K562 (cell line): ENCODE results near the gene FBN3. TPM values are rescaled to one million over a fixed set of nuclear protein-coding genes. Genes with fewer than 3 reads are reported as not detected.

Experiments used
- CC2D1A ChIP-seq: fragments of 450-650 bp; IDR thresholded peaks from 2 replicates; pipeline ENCODE4 v1.6.1; 2017; ENCODE audit warnings: mild to moderate bottlenecking
- COPS2 ChIP-seq: fragments of 450-650 bp; conservative IDR thresholded peaks from 2 replicates; pipeline ENCODE4 v1.6.1; 2016; ENCODE audit warnings: mild to moderate bottlenecking, moderate library complexity
- MEF2A ChIP-seq: IDR thresholded peaks from 2 replicates; pipeline ENCODE4 v1.6.1; 2011; ENCODE audit warnings: low read depth, mild to moderate bottlenecking, low read length, moderate library complexity; ENCODE audit not compliant: control insufficient read depth
- MXD1 ChIP-seq: fragments of 250-450 bp; sonication (Bioruptor Pico); IDR thresholded peaks from 2 replicates; pipeline ENCODE4 v1.8.0; 2021; ENCODE audit warnings: borderline replicate concordance, mild to moderate bottlenecking, moderate library complexity; ENCODE audit not compliant: poor library complexity, severe bottlenecking
- NBN ChIP-seq: fragments of 450-650 bp; IDR thresholded peaks from 2 replicates; pipeline ENCODE4 v1.6.1; 2016; ENCODE audit warnings: low read depth, mild to moderate bottlenecking
- POU5F1 ChIP-seq: fragments of 150-350 bp; IDR thresholded peaks from 2 replicates; pipeline ENCODE4 v1.6.1; 2014; ENCODE audit warnings: borderline replicate concordance, low read length, low read depth, mild to moderate bottlenecking; ENCODE audit not compliant: partially characterized antibody
- SIN3A ChIP-seq, 2 experiments: fragments of 150-350 bp in 1 of 2; IDR thresholded peaks; 2 replicates each; pipeline ENCODE4 v1.6.1; 2011 to 2016; ENCODE audit warnings: borderline replicate concordance in 2 of 2, low read depth in 2 of 2, low read length in 2 of 2, mild to moderate bottlenecking in 2 of 2, moderate library complexity in 2 of 2; ENCODE audit not compliant: control insufficient read depth in 1 of 2
- SMARCB1 ChIP-seq: IDR thresholded peaks from 2 replicates; pipeline ENCODE4 v1.6.1; 2011; ENCODE audit warnings: improper control_type of control experiment, low read depth; ENCODE audit not compliant: insufficient read length
- TCFL5 ChIP-seq: fragments of 250-450 bp; sonication (Bioruptor Pico); conservative IDR thresholded peaks from 2 replicates; pipeline ENCODE4 v1.6.1; 2021; ENCODE audit warnings: mild to moderate bottlenecking, moderate library complexity, matching md5 sums
- ZNF174 ChIP-seq: fragments of 250-450 bp; sonication (Bioruptor Pico); IDR thresholded peaks from 2 replicates; pipeline ENCODE4 v1.4.0; 2020; ENCODE audit warnings: mild to moderate bottlenecking
- polyA plus RNA-seq, 8 experiments: library from polyadenylated mRNA; depleted of rRNA in 4 of 8; stranded (reverse) in 5 of 8; unstranded in 3 of 8; fragments of >200 nt; fragmentation: Nextera tagmentation in 2 of 8; fragmentation: Illumina TruSeq in 1 of 8; extraction: Ambion mirVana in 2 of 8; extraction: Trizol in 1 of 8; gene quantifications; 2 replicates each; pipeline versions ENCODE4 v1.2.1 to v1.2.3, GENCODE V29; 2011 to 2014; ENCODE audit warnings: inconsistent platforms in 1 of 8, missing spikeins in 1 of 8
- total RNA-seq, 7 experiments: library from RNA; depleted of rRNA in 6 of 7; stranded (reverse); fragments of >200 nt in 6 of 7; fragmentation: Illumina TruSeq in 2 of 7; extraction: Trizol in 2 of 7; gene quantifications; 2 replicates each; pipeline versions ENCODE4 v1.2.1 to v1.2.3, GENCODE V29; 2011 to 2021; ENCODE audit warnings: low replicate concordance in 1 of 7
- TF ChIP-seq, protein P1 (sequence below), 2 experiments: fragments of 450-650 bp in 1 of 2; sonication (generic) in 1 of 2; formaldehyde crosslinking in 1 of 2; IDR thresholded peaks; 2 replicates each; pipeline versions ENCODE4 v1.7.1 to v1.9.0; 2016 to 2022; ENCODE audit warnings: inconsistent platforms in 1 of 2, mild to moderate bottlenecking in 1 of 2, missing genetic modification reagents in 1 of 2
- TF ChIP-seq, protein P2 (sequence below): fragments of 150-350 bp; IDR thresholded peaks from 2 replicates; pipeline ENCODE4 v1.6.1; 2014; ENCODE audit warnings: low read depth, mild to moderate bottlenecking, low read length, borderline replicate concordance

Gene FBN3
- total and polyA plus RNA-seq, 9 of the 15 experiments (the other 6 are each of a cell fraction or from before 2014, with no cell fraction given): under 0.01 to 0.29 (median 0.01) TPM; not detected in 4

- TF ChIP-seq, protein P1, sequence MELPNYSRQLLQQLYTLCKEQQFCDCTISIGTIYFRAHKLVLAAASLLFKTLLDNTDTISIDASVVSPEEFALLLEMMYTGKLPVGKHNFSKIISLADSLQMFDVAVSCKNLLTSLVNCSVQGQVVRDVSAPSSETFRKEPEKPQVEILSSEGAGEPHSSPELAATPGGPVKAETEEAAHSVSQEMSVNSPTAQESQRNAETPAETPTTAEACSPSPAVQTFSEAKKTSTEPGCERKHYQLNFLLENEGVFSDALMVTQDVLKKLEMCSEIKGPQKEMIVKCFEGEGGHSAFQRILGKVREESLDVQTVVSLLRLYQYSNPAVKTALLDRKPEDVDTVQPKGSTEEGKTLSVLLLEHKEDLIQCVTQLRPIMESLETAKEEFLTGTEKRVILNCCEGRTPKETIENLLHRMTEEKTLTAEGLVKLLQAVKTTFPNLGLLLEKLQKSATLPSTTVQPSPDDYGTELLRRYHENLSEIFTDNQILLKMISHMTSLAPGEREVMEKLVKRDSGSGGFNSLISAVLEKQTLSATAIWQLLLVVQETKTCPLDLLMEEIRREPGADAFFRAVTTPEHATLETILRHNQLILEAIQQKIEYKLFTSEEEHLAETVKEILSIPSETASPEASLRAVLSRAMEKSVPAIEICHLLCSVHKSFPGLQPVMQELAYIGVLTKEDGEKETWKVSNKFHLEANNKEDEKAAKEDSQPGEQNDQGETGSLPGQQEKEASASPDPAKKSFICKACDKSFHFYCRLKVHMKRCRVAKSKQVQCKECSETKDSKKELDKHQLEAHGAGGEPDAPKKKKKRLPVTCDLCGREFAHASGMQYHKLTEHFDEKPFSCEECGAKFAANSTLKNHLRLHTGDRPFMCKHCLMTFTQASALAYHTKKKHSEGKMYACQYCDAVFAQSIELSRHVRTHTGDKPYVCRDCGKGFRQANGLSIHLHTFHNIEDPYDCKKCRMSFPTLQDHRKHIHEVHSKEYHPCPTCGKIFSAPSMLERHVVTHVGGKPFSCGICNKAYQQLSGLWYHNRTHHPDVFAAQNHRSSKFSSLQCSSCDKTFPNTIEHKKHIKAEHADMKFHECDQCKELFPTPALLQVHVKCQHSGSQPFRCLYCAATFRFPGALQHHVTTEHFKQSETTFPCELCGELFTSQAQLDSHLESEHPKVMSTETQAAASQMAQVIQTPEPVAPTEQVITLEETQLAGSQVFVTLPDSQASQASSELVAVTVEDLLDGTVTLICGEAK (IDR thresholded peaks at IDR 0.05): no peak
- TF ChIP-seq, protein P1 (CRISPR knock-in tag; IDR thresholded peaks at IDR 0.05): no peak
- TF ChIP-seq MEF2A (no peak), COPS2 (no peak), TCFL5 (CRISPR knock-in tag) (no peak), SIN3A (IDR thresholded peaks at IDR 0.05; ENCODE audit: borderline replicate concordance in 2 of 2, control insufficient read depth in 1 of 2, low read depth in 2 of 2, low read length in 2 of 2) (no peak), SMARCB1 (no peak), MXD1 (CRISPR knock-in tag) (no peak), ZNF174 (CRISPR knock-in tag) (no peak), NBN (no peak), CC2D1A (peak; percentile 56; the same call in 1 of the 2 replicates), POU5F1 (no peak)
- TF ChIP-seq, protein P2, sequence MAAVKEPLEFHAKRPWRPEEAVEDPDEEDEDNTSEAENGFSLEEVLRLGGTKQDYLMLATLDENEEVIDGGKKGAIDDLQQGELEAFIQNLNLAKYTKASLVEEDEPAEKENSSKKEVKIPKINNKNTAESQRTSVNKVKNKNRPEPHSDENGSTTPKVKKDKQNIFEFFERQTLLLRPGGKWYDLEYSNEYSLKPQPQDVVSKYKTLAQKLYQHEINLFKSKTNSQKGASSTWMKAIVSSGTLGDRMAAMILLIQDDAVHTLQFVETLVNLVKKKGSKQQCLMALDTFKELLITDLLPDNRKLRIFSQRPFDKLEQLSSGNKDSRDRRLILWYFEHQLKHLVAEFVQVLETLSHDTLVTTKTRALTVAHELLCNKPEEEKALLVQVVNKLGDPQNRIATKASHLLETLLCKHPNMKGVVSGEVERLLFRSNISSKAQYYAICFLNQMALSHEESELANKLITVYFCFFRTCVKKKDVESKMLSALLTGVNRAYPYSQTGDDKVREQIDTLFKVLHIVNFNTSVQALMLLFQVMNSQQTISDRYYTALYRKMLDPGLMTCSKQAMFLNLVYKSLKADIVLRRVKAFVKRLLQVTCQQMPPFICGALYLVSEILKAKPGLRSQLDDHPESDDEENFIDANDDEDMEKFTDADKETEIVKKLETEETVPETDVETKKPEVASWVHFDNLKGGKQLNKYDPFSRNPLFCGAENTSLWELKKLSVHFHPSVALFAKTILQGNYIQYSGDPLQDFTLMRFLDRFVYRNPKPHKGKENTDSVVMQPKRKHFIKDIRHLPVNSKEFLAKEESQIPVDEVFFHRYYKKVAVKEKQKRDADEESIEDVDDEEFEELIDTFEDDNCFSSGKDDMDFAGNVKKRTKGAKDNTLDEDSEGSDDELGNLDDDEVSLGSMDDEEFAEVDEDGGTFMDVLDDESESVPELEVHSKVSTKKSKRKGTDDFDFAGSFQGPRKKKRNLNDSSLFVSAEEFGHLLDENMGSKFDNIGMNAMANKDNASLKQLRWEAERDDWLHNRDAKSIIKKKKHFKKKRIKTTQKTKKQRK: no peak
These were observed 80.1 kb downstream of the FBN3 start (continued) for GRCh38 chr19:8069096-8069973.
